Erythroblast (primary cell): ENCODE results near the gene FANCC.

Experiments used
- DNase-seq, 2 experiments: peaks; one replicate each; lab custom pipeline; 2025; lab: John Stamatoyannopoulos, UW
- GATA1 ChIP-seq: IDR thresholded peaks from 2 replicates; pipeline ENCODE4 v1.6.1; 2011; ENCODE audit warnings: low read depth, mild to moderate bottlenecking, control low read depth, low read length, moderate library complexity
- POLR2A ChIP-seq: IDR thresholded peaks from 2 replicates; pipeline ENCODE4 v1.6.1; 2011; ENCODE audit warnings: mild to moderate bottlenecking, low read length

Gene FANCC

DNA sequence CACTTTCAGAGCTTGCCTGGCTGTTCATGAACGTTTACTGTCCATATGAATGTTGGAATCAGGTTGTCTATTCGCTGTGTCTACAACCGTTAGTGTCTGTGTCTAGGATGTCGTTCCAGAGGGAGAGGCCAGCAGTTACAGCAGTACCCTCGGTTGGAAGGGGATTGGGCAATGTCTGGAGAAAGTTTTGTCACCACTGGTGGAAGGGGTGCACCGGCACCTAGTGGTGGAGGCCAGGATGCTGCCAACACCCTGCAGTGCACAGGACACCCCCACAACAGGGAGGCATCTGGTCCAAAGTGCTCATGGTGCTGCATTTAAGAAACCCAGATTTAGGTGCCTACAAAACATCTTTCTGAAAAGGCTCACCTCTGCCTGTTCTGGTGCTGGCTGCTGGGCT is 220.7 kb downstream of the FANCC start:
- TF ChIP-seq POLR2A = no peak
- no peak for TF ChIP-seq GATA1

GRCh38 chr9:95096381-95096780 is 221.1 kb downstream of the FANCC start:
- no peak for DNase-seq
- TF ChIP-seq GATA1 = no peak
- TF ChIP-seq POLR2A = no peak

More for the DNA sequence above, 220.7 kb downstream of the FANCC start:
- no peak for DNase-seq

DNA sequence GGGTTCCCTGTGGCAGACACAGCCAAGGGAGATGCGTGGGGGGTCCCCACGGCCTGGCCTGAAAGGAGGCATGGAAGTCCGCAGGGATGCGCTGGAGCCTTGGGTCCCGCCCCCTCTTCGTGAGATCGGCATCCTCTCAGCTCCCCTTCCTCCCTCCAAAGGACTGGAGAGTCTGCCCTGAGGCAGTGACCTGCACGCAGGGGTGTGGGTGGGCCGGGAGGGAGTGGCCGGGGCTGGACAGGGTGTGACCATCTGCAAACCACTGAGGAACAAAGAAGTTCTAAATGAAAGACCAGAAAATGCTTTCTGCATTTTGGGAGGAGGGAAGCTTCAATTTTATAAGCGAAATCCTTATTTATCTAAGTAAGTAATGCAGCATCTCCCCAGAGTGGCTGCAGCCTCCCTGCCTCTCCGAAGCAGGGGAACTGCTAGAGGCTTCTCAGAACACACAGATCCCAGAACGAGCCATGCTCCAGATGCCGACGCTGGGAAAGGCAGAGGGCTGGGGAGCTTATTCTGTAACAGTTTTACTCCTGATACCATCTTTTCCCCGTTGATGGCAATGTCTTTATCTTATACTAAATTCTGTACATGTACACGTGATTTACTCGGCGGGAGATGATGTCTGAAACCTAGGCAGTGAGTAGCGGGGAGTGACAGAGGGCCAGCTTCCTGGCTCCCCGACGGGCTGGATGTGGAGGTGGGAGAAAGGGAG is 221.7 kb downstream of the FANCC start:
- TF ChIP-seq GATA1 (no peak), POLR2A (no peak)

DNA sequence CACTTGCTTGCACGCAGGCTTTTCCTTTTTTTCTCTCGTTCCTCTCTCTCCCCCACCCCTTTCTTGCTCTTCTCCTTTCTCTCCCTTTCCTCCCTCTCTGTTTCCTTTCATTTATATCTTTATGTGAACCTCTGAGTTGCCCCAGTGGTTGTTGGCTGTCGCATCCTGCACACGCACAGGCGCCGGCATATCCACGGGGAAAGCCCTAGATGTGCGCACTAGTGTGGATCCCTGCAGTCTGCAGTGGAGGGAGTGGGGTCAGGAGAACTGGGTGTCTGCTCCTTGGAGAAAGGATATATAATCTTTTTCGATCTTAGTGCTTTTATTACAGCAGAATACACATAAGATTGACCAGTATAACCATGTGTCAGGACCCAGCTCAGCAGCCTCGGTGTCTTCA is 223.5 kb downstream of the FANCC start:
- DNase-seq = no peak
- TF ChIP-seq POLR2A = no peak
- TF ChIP-seq GATA1 = no peak

More for the DNA sequence above, 221.7 kb downstream of the FANCC start:
- DNase-seq = no peak

GRCh38 chr9:95093586-95093985 is 223.9 kb downstream of the FANCC start:
- DNase-seq = no peak
- no peak for TF ChIP-seq POLR2A
- no peak for TF ChIP-seq GATA1

GRCh38 chr9:95092262-95093072 is 225.0 kb downstream of the FANCC start:
- TF ChIP-seq GATA1 (no peak), POLR2A (no peak)
- DNase-seq = no peak

DNA sequence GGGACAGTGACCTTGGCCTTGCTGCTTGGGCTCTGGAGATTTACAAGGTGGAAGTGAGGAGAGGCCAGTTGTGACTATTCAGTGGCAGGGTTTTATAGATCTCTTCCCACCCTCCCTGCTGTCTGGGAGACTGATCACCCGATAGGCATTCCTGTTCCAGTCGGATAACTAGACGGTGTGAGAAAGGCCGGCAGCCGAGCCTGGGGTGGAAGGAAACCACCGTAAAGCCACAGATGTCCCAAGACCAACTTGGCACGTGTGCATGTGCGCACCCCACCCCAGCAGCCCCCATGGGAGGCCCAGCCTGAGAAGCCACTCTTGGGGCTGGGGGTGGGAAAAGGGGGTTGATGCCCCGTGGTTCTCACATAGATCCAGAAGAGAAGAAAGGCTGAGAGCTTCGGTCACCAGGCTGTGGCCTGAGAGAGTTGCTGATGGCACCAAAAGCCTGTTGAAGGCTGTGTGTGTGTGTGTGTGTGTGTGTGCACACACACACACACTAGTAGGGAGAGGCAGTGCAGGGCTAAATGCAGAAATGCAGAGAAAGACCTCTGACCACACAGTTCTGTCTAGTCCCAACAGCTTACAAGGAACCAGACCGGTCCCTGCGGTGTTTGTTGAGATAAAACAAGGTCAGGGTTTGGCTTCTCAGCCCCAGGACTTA is 225.8 kb downstream of the FANCC start:
- TF ChIP-seq POLR2A (no peak), GATA1 (no peak)
- no peak for DNase-seq

- DNase-seq = no peak
- TF ChIP-seq GATA1 (no peak), POLR2A (no peak)
Measured at GRCh38 chr9:95090871-95091577, 226.5 kb downstream of the FANCC start.

DNA sequence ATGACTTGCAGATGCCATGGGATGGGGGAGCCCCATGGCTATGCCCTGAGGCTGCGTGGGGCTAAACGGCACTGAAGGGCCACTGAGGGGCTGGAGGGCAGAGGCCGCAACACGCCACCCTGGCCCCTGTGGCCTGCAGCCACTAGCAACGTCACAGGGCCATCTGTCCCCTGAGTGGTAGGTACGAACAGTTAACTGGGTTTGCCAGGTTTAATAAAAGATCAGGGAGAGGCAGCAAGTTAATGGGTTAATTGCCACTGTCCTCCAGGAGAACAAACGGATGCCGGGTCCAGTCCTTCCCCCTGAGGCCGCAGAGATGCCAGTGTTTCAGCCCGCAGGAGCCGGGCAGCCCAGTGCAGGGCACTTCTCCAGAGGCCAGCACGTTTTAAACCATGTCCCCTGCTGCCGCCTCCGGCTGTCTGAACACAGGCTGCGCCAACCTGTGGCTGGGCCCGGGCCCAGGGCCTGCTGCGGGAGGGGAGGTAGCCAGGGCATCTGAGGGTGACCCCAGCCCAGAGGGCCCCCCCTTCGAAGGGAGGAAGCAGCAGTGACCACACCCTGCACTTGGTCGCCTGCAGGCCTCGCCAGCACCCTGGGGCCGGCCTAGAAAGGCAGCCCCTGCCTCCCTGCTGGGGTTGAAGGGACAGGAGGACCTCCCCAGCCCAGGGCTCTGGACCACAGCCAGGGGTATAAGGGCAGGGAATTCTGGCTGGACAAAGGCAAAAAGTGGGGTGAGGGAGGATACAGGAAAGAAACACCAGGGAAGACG is 227.3 kb downstream of the FANCC start:
- TF ChIP-seq POLR2A = no peak
- no peak for TF ChIP-seq GATA1
- DNase-seq = no peak

GRCh38 chr9:95089257-95090022 is 228.1 kb downstream of the FANCC start:
- TF ChIP-seq POLR2A = no peak
- TF ChIP-seq GATA1 = no peak
- no peak for DNase-seq

GRCh38 chr9:95088421-95089161 is 228.9 kb downstream of the FANCC start:
- no peak for DNase-seq
- TF ChIP-seq POLR2A = no peak
- no peak for TF ChIP-seq GATA1

GRCh38 chr9:95087659-95088242 is 229.8 kb downstream of the FANCC start:
- TF ChIP-seq POLR2A (no peak), GATA1 (no peak)

More at GRCh38 chr9:95087659-95088242, 229.8 kb downstream of the FANCC start:
- peak; percentile 14 to 16 for DNase-seq
